ENCODE data around the gene C20orf96. TPM values are rescaled to one million over a fixed set of nuclear protein-coding genes. Genes with fewer than 3 reads are reported as not detected.

Gene C20orf96
- polyA plus RNA-seq, 3 donors, result 0.28 to 9.3 (median 0.88) TPM

DNA sequence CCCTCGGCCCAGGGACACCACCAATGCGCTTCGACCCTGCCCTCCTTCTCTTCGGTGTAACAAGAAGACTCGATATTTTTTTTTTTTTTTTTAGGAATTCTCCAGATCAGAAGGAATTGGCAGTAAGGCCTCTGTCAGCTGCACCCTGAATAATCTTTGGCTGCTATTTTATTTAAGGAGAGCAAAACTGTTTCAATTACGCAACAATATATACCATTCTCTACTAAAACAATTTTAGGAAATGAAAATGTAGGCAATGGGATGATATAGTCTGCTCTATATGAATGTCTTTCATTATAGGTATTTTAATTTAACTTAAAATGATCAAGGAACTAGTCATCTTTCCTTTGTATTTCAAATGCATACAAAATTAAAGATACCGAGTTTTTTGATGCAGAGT lies 20.1 kb upstream of the C20orf96 start:
- peak overlapping the region in 1 of 2 donors; percentile 39 for H3K27ac ChIP-seq (ENCODE audit: low read depth in 1 of 2, low read length in 2 of 2)
- no peak for DNase-seq
- H3K27me3 Mint-ChIP-seq (ENCODE audit: low read depth in 3 of 3), result peaks cover 0 to 3% (median 1%) of the 10 kb centered on the region in 3 donors
- H3K4me3 ChIP-seq (replicated peaks in 1 of 3; ENCODE audit: low read depth in 2 of 3, low read length in 3 of 3), result peak overlapping the region in 2 of 3 experiments; percentile 46 to 70
- H3K4me1 ChIP-seq (ENCODE audit: control insufficient read depth in 1 of 2, insufficient read depth in 2 of 2, low read length in 2 of 2), result peaks cover 28% of the 10 kb centered on the region in 2 donors
- peak overlapping the region; percentile 76 for H3K4me2 ChIP-seq (replicated peaks; ENCODE audit: extremely low read depth, low read length, poor library complexity, severe bottlenecking)
- no peaks in the 10 kb centered on the region for H3K36me3 ChIP-seq (replicated peaks in 1 of 2; ENCODE audit: control insufficient read depth in 1 of 2, insufficient read depth in 2 of 2, low read length in 2 of 2)
- no peaks in the 10 kb centered on the region for H3K79me2 ChIP-seq (ENCODE audit: insufficient read depth, low read length)
- H2AFZ ChIP-seq (ENCODE audit: insufficient read depth, low read depth, low read length, poor library complexity, severe bottlenecking), result peak overlapping the region; percentile 70
- TF ChIP-seq, protein P1, sequence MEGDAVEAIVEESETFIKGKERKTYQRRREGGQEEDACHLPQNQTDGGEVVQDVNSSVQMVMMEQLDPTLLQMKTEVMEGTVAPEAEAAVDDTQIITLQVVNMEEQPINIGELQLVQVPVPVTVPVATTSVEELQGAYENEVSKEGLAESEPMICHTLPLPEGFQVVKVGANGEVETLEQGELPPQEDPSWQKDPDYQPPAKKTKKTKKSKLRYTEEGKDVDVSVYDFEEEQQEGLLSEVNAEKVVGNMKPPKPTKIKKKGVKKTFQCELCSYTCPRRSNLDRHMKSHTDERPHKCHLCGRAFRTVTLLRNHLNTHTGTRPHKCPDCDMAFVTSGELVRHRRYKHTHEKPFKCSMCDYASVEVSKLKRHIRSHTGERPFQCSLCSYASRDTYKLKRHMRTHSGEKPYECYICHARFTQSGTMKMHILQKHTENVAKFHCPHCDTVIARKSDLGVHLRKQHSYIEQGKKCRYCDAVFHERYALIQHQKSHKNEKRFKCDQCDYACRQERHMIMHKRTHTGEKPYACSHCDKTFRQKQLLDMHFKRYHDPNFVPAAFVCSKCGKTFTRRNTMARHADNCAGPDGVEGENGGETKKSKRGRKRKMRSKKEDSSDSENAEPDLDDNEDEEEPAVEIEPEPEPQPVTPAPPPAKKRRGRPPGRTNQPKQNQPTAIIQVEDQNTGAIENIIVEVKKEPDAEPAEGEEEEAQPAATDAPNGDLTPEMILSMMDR (IDR thresholded peaks at IDR 0.05), result no peak
- no peaks in the 10 kb centered on the region for H3K36me3 Mint-ChIP-seq
- H3K27ac Mint-ChIP-seq, result peak overlapping the region in 6 of 7 donors; percentile 69 to 93 (median 81)
- no peaks in the 10 kb centered on the region for H3K9me3 ChIP-seq (replicated peaks in 1 of 2; ENCODE audit: control insufficient read depth in 1 of 2, insufficient read depth in 1 of 2, low read length in 2 of 2)
- peak overlapping the region; percentile 79 to 87 for H3K4me3 Mint-ChIP-seq
- WGBS (ENCODE audit: insufficient coverage), result no CpG with 5 or more reads among the region's 7 CpGs
- H3K4me1 Mint-ChIP-seq, result peaks cover 23% of the 10 kb centered on the region
- no peaks in the 10 kb centered on the region for H3K9me3 Mint-ChIP-seq
- H3K9ac ChIP-seq (ENCODE audit: insufficient read depth, low read length, poor library complexity, severe bottlenecking), result no peak overlapping the region
- no peaks in the 10 kb centered on the region for H4K20me1 ChIP-seq (ENCODE audit: insufficient read depth, low read length)
- intact Hi-C loops (cut with micrococcal nuclease), result no loop called here
- no peaks in the 10 kb centered on the region for H3K27me3 ChIP-seq (ENCODE audit: control insufficient read depth in 2 of 2, insufficient read depth in 2 of 2, low read length in 2 of 2)

DNA sequence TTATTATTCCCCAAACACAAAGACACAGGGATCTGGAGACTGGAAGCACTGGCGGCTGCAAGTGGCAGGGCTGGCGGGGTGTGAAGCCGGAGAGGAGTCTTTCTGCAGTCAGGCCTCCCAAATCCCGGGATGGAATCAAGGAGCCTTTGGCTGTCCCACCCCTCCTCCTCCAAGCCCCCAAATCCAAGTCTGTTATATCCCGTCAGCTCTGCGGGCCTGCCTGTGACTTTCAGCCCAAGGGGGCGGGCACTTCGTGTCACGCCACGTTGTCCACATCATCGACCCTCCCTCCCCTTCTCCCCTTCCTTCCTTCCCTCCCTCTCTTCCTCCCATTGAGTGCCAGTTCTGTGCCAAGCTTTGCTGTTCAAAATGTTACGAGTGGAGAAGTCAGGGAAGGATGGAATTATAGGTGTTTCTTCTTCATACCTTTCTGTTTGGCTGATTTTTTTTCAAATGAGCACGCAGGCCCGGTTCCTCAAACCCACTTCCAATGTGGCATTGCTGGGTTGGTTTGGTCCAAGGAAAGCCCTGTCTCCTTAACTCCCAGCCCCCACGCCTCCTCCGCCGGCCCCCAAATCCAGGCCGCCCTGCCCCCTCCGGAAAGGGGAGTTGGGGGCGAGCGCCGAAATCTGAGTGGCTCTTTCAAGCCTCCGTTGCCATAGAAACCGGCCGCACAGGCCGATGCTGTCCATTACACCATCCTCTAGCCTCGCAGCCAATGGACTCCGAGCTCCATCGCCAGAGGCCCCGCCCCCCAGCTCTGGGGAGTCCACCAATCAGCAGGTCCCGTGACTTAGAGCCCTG lies 19.5 kb upstream of the C20orf96 start:
- H3K4me1 ChIP-seq (ENCODE audit: control insufficient read depth in 1 of 2, insufficient read depth in 2 of 2, low read length in 2 of 2), result peaks cover 28% of the 10 kb centered on the region in 2 donors
- no peaks in the 10 kb centered on the region for H4K20me1 ChIP-seq (ENCODE audit: insufficient read depth, low read length)
- 2% methylated on average over 16 of the region's 31 CpGs for WGBS (ENCODE audit: insufficient coverage)
- peak overlapping the region; percentile 11 for H3K9ac ChIP-seq (ENCODE audit: insufficient read depth, low read length, poor library complexity, severe bottlenecking)
- Mint-ChIP-seq H3K4me3 (peak overlapping the region; percentile 79 to 87), H3K4me1 (peaks cover 23% of the 10 kb centered on the region), H3K27me3 (ENCODE audit: low read depth in 3 of 3) (peaks cover 0 to 3% (median 1%) of the 10 kb centered on the region in 3 donors), H3K36me3 (no peaks in the 10 kb centered on the region), H3K27ac (peak overlapping the region; percentile 76 to 93 (median 87)), H3K9me3 (no peaks in the 10 kb centered on the region)
- H2AFZ ChIP-seq (ENCODE audit: insufficient read depth, low read depth, low read length, poor library complexity, severe bottlenecking), result peak overlapping the region; percentile 70
- TF ChIP-seq, protein P1 (IDR thresholded peaks at IDR 0.05), result no peak
- H3K4me3 ChIP-seq (replicated peaks in 1 of 3; ENCODE audit: low read depth in 2 of 3, low read length in 3 of 3), result peak overlapping the region; percentile 15 to 70 (median 46)
- H3K27me3 ChIP-seq (ENCODE audit: control insufficient read depth in 2 of 2, insufficient read depth in 2 of 2, low read length in 2 of 2), result no peaks in the 10 kb centered on the region
- intact Hi-C loops (cut with micrococcal nuclease), result no loop called here
- H3K36me3 ChIP-seq (replicated peaks in 1 of 2; ENCODE audit: control insufficient read depth in 1 of 2, insufficient read depth in 2 of 2, low read length in 2 of 2), result no peaks in the 10 kb centered on the region
- peak overlapping the region; percentile 36 to 39 for H3K27ac ChIP-seq (ENCODE audit: low read depth in 1 of 2, low read length in 2 of 2)
- H3K9me3 ChIP-seq (replicated peaks in 1 of 2; ENCODE audit: control insufficient read depth in 1 of 2, insufficient read depth in 1 of 2, low read length in 2 of 2), result no peaks in the 10 kb centered on the region
- DNase-seq, result peak; percentile 91 to 96 (median 95)
- no peaks in the 10 kb centered on the region for H3K79me2 ChIP-seq (ENCODE audit: insufficient read depth, low read length)
- peak overlapping the region; percentile 76 for H3K4me2 ChIP-seq (replicated peaks; ENCODE audit: extremely low read depth, low read length, poor library complexity, severe bottlenecking)
